ENCODE data around the gene OR4C11.

Gene OR4C11

GRCh38 chr11:55607545-55607944 lies at the start of gene OR4C11:
Gene OR4C11, minus strand, starts transcription at chr11:55607645. Its CDS starts 3,272 bp downstream, at chr11:55604373.
- no peak for DNase-seq (ENCODE audit: low read depth in 2 of 3, low spot score in 1 of 3)

DNA sequence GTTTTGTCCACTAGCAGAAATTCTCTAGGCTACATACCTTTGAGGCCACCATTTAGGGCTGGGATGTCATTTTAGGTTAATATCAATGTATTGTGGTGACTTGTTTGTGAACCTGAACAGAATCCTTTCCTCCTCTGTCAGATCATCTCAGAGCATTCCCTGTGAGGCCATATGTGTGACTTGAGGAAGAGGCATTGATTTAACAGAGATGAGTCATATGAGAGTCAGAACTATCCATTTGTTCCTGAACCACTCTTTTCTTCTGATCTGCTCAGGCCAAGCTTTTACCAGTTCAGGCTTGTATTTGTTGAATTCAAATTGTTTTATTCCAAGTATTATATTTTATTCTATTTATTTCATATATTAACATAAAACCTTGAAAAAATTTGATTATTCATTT lies 47.7 kb upstream of the OR4C11 start:
- DNase-seq (ENCODE audit: low read depth in 2 of 3, low spot score in 1 of 3) = no peak

DNA sequence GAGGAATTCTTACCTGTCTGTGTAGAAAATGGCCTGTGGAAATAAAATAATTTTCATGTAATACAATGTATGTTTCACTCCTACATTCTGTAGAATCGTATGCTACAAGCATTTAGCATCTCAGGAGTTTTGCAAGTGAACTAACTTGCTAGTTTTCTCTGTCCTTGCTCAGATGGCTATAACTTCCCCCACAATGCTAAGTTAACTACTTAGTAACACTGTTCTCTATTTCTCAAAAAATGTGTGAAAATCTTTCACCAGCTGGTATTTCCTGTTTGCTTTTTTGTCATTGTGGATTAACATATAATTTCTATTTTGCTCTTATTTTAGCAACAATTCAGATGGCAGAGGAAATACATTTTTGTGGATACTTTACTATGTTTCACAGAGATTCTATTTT lies 45.1 kb upstream of the OR4C11 start:
- DNase-seq (ENCODE audit: low read depth in 2 of 3, low spot score in 1 of 3) = no peak

DNA sequence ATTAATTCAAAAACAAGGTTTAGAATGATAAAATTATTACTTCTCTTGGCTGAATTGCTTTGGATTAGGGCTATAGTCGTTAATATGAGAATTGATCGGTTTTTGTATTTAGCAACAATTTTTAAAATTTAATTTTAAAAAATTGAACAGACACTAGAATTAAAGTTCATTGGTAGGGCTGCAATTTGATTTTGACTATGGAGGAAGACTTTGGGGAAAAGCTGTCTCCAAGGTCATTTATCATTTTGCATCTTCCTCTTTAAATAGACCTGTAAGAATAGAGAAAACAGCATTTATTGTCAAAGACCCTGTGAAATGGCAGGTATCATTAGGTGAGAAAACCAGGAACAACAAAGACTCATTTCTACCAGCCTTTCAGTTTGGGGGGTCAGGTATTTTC lies 40.6 kb upstream of the OR4C11 start, which contains the start of gene OR4S2:
Gene OR4S2 (plus strand): TSS at position 301 of the 400 bp plus-strand sequence. CDS start 2,577 bp downstream, outside the sequence.
- DNase-seq (ENCODE audit: low read depth in 2 of 3, low spot score in 1 of 3) = no peak

GRCh38 chr11:55634813-55635212 lies 27.4 kb upstream of the OR4C11 start, which contains the start of gene OR4P4:
Gene OR4P4, plus strand, starts transcription at chr11:55635113.
- DNase-seq (ENCODE audit: low read depth in 2 of 3, low spot score in 1 of 3) = no peak

GRCh38 chr11:55624531-55624930 lies 17.1 kb upstream of the OR4C11 start:
- DNase-seq (ENCODE audit: low read depth in 2 of 3, low spot score in 1 of 3) = no peak

- no peak for DNase-seq (ENCODE audit: low read depth in 2 of 3, low spot score in 1 of 3)
Measured at GRCh38 chr11:55572548-55572947, 34.9 kb downstream of the OR4C11 start.

GRCh38 chr11:55571828-55572227 lies 35.6 kb downstream of the OR4C11 start, which contains the start of gene OR4C16:
Gene OR4C16, plus strand, starts transcription at chr11:55572128. Its CDS starts 0 bp downstream, at chr11:55572128.
- DNase-seq (ENCODE audit: low read depth in 2 of 3, low spot score in 1 of 3) = no peak

- DNase-seq (ENCODE audit: low read depth in 2 of 3, low spot score in 1 of 3) = no peak
Measured at GRCh38 chr11:55554169-55554568, 53.3 kb downstream of the OR4C11 start, which contains the start of gene OR4C15. Gene OR4C15, plus strand, starts transcription at chr11:55554469. Its CDS starts 0 bp downstream, at chr11:55554469.
